ENCODE measurements around the gene CRISPLD2.
"Not testable (repeated sequence)": the region's sequence is repeated elsewhere in the genome, so short reads cannot be mapped to it uniquely, and the experiment has no call there.

Gene CRISPLD2

DNA sequence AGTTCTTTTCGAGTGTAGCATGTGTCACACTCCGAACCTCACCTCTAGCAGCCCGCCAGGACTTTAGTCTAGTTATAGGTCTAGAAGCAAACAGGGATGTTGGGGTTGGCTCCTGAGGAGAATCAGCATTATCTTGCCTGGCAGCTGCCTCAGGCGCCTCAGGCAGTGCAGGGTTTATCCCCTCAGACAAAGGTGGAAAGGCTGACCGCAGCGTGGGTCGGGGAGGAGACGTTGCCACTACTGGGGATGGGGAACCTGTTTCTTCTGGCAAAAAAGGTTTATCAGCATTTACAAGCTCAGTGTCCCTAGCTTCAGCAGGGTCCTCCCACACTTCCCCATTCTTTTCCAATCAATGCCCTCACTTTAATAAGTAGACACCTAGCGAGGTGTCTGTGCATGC lies 40.6 kb downstream of the CRISPLD2 start:
- H3K36me3 ChIP-seq (ENCODE audit: control insufficient read depth, insufficient read depth, low read length): no peaks in the 10 kb centered on the region
- H3K9me3 ChIP-seq (ENCODE audit: control insufficient read depth, low read length): peaks cover 14% of the 10 kb centered on the region
- no peak overlapping the region for H3K4me3 ChIP-seq (ENCODE audit: extremely low read depth, insufficient read depth, low read length, poor library complexity, severe bottlenecking)
- no peaks in the 10 kb centered on the region for H3K4me1 ChIP-seq (ENCODE audit: control insufficient read depth, insufficient read depth, low read length, poor library complexity, severe bottlenecking)
- no peak overlapping the region for H3K27ac ChIP-seq (ENCODE audit: low read depth, low read length, severe bottlenecking)
- WGBS, 2 experiments (ENCODE audit: insufficient coverage in 2 of 2): 79 to 93% methylated on average over 6 to 9 of the region's 9 CpGs

DNA sequence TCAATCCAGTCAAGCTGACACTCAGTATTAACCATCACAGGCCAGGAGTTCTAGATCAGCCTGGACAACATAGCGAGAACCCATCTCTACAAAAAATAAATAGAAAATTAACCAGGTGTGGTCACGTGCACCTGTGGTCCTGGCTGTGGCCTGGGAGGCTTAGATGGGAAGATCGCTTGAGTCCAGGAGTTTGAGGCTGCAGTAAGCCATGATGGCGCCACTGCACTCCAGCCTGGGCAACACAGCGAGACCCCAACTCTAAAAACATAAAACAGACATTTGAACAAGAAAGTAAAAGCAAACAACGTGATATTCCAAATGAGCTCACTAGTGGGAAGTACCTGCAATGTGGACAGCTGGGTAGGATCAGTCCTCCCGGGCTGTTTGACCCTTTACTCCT lies 41.9 kb downstream of the CRISPLD2 start:
- H3K36me3 ChIP-seq (ENCODE audit: control insufficient read depth, insufficient read depth, low read length): no peaks in the 10 kb centered on the region
- H3K9me3 ChIP-seq (ENCODE audit: control insufficient read depth, low read length): peaks cover 14% of the 10 kb centered on the region
- no peaks in the 10 kb centered on the region for H3K4me1 ChIP-seq (ENCODE audit: control insufficient read depth, insufficient read depth, low read length, poor library complexity, severe bottlenecking)
- 84 to 93% methylated on average over 3 to 7 of the region's 7 CpGs for WGBS, 2 experiments (ENCODE audit: insufficient coverage in 2 of 2)
- H3K4me3 ChIP-seq (ENCODE audit: extremely low read depth, insufficient read depth, low read length, poor library complexity, severe bottlenecking): no peak overlapping the region
- no peak overlapping the region for H3K27ac ChIP-seq (ENCODE audit: low read depth, low read length, severe bottlenecking)

DNA sequence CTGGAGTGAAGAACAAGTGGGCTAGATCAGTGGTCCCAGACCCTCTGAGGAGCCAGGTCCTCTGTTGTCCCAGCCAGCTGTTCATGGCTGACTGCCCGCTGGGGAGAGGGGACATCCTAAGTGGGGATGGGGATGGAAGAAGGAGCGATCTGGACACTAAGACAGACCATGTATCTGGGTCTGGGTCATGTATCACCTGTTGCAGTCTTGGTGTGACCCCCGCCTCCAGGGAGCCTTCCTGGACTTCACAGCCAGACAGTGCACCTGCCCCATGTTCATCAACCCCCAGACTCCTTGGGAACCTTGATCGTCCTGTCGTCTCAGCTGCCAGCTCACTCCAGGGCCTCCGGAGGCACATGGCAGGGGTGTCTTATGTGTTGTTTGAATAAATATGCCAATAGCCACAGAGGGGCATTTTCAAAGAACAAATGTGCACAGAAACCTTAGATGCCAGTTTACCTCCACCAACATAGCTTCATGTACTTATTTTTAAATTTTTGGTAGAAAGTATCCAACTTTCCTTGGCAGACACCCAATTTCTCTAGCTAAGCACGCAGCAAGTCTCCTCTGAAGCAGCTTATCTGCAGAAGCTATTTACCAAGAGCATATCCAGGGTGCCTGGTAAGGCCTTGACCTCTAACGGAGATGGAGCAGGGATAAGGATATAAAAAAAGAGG lies 43.2 kb downstream of the CRISPLD2 start:
- Histone ChIP-seq H3K27ac (ENCODE audit: low read depth, low read length, severe bottlenecking) (no peak overlapping the region), H3K36me3 (ENCODE audit: control insufficient read depth, insufficient read depth, low read length) (no peaks in the 10 kb centered on the region), H3K9me3 (ENCODE audit: control insufficient read depth, low read length) (peaks cover 14% of the 10 kb centered on the region), H3K4me3 (ENCODE audit: extremely low read depth, insufficient read depth, low read length, poor library complexity, severe bottlenecking) (no peak overlapping the region), H3K4me1 (ENCODE audit: control insufficient read depth, insufficient read depth, low read length, poor library complexity, severe bottlenecking) (no peaks in the 10 kb centered on the region)
- WGBS, 2 experiments (ENCODE audit: insufficient coverage in 2 of 2): 87 to 90% methylated on average over 2 to 3 of the region's 8 CpGs

DNA sequence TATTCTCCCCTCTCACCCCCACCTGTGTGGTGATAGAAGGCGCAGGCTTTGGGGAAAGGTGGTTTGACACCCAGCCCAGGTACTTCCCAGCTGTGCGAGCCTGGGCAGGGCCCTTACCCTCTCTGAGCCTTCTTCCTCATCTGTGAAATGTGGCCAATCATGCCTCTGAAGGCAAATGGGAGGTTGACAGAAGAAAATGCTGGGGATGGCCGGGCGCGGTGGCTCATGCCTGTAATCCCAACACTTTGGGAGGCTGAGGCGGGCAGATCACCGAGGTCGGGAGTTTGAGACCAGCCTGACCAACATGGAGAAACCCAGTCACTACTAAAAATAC lies 43.7 kb downstream of the CRISPLD2 start:
- no peaks in the 10 kb centered on the region for H3K36me3 ChIP-seq (ENCODE audit: control insufficient read depth, insufficient read depth, low read length)
- H3K9me3 ChIP-seq (ENCODE audit: control insufficient read depth, low read length): peaks cover 14% of the 10 kb centered on the region
- no peak overlapping the region for H3K4me3 ChIP-seq (ENCODE audit: extremely low read depth, insufficient read depth, low read length, poor library complexity, severe bottlenecking)
- 96 to 98% methylated on average over 5 to 6 of the region's 8 CpGs for WGBS, 2 experiments (ENCODE audit: insufficient coverage in 2 of 2)
- no peaks in the 10 kb centered on the region for H3K4me1 ChIP-seq (ENCODE audit: control insufficient read depth, insufficient read depth, low read length, poor library complexity, severe bottlenecking)
- H3K27ac ChIP-seq (ENCODE audit: low read depth, low read length, severe bottlenecking): no peak overlapping the region

DNA sequence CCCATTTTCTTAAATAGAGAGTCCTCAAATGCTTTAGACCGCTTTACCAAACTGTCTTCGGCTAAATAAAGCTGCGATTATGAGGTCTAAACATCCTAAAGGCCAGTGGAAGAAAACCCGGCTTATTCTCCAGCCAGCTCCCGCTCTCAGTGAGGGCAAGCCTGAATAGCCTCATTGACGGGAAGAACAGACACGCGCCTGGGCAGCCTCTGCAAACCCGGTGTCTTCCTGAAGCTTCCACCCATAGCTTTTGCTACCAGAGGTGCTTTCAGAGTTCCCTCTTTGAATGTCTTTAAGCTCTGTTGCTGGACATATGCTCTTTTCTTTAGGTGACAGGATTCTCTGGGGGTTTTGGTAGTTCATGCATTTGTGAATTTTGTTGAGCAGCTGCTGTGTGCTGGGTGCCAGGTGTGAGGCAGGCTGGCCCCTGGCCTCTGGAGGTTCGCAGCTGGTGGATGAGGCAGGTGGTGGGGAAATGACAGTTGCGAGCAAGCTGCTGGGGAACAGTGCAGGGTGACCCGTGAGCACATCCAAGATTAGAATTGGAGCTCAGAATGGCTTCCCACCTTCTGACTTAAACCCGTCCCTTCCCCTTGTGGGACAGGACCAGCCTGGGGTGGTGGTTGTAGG lies 44.7 kb downstream of the CRISPLD2 start:
- Histone ChIP-seq H3K9me3 (ENCODE audit: control insufficient read depth, low read length) (peaks cover 11% of the 10 kb centered on the region), H3K36me3 (ENCODE audit: control insufficient read depth, insufficient read depth, low read length) (no peaks in the 10 kb centered on the region), H3K27ac (ENCODE audit: low read depth, low read length, severe bottlenecking) (no peak overlapping the region), H3K4me1 (ENCODE audit: control insufficient read depth, insufficient read depth, low read length, poor library complexity, severe bottlenecking) (no peaks in the 10 kb centered on the region), H3K4me3 (ENCODE audit: extremely low read depth, insufficient read depth, low read length, poor library complexity, severe bottlenecking) (no peak overlapping the region)
- WGBS, 2 experiments (ENCODE audit: insufficient coverage in 2 of 2): 95 to 97% methylated on average over 10 to 11 of the region's 13 CpGs

DNA sequence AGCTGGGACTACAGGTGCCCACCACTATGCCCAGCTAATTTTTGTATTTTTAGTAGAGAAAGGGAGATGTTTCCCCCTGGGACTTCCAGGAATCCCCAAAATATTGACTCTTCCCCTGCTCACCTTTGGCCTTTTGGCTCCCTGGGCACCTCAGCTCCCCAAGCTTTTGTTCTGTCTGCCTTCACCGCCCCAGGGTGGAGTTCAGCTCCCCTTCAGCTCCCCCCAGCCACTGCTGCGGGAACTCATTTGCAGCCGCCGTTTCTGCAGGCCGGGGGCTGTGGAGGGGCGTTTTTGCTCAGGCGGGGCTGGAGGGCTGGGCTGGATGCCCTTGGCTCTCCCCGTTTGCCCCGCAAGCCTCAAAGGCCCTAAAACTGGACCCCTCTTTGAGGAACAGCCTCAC lies 47.9 kb downstream of the CRISPLD2 start:
- Histone ChIP-seq H3K27ac (ENCODE audit: low read depth, low read length, severe bottlenecking) (no peak overlapping the region), H3K36me3 (ENCODE audit: control insufficient read depth, insufficient read depth, low read length) (no peaks in the 10 kb centered on the region)
- WGBS, 2 experiments (ENCODE audit: insufficient coverage in 2 of 2): 80 to 81% methylated on average over 6 to 9 of the region's 9 CpGs

DNA sequence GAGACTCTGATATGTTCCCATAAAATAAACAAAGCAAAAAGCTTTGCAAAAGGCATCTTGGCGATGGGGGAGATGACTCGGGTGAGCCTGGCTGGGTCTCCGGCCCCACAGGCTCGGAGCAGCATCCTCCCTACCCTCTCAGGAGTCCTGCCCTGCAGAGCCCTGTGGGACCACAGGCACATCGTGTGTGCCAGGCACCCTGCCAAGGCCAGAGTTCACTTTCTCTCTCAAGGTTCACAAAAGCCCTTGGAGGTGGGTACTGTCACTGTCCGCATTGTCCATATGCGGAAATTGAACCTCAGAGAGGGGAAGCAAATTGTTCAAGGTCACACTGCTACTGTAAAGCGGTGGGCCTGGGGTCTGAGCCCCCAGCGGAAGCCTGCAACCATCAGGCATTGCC lies 48.5 kb downstream of the CRISPLD2 start:
- Histone ChIP-seq H3K4me1 (ENCODE audit: control insufficient read depth, insufficient read depth, low read length, poor library complexity, severe bottlenecking) (no peaks in the 10 kb centered on the region), H3K4me3 (ENCODE audit: extremely low read depth, insufficient read depth, low read length, poor library complexity, severe bottlenecking) (no peak overlapping the region), H3K9me3 (ENCODE audit: control insufficient read depth, low read length) (no peaks in the 10 kb centered on the region), H3K27ac (ENCODE audit: low read depth, low read length, severe bottlenecking) (no peak overlapping the region), H3K36me3 (ENCODE audit: control insufficient read depth, insufficient read depth, low read length) (no peaks in the 10 kb centered on the region)
- WGBS, 2 experiments (ENCODE audit: insufficient coverage in 2 of 2): 84 to 90% methylated on average over 7 to 9 of the region's 9 CpGs

More for the DNA sequence above, 47.9 kb downstream of the CRISPLD2 start:
- Histone ChIP-seq H3K4me3 (ENCODE audit: extremely low read depth, insufficient read depth, low read length, poor library complexity, severe bottlenecking) (no peak overlapping the region), H3K4me1 (ENCODE audit: control insufficient read depth, insufficient read depth, low read length, poor library complexity, severe bottlenecking) (no peaks in the 10 kb centered on the region), H3K9me3 (ENCODE audit: control insufficient read depth, low read length) (no peaks in the 10 kb centered on the region)

DNA sequence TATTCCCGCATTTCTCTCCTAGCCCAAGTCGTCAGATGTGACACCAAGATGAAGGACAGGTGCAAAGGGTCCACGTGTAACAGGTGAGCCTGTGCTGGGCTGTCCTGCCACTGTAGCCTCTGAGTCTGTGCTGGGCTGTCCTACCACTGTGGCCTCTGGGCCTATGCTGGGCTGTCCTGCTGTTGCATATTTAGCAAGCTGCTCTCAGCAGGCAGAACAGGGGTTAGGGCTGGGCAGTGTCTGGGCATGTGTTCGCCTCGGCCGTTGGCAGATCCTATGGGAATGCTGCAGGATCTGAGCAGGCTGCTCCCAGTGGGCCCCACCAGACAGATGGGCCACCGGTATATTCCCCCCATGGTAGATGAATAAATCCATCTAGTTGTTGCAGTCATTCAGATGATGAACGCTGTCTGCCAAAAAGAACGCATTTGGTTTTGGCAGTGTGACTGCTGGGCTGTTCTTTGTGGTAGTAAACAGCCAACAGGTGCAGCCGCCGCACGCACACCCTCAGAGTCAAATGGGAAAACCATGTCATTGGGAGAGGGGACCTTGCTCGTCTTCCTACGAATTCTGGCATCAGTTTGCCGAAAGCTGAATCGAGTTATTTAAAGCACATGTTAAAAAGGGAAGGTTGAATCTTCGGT lies 49.2 kb downstream of the CRISPLD2 start:
- Histone ChIP-seq H3K27ac (ENCODE audit: low read depth, low read length, severe bottlenecking) (no peak overlapping the region), H3K4me1 (ENCODE audit: control insufficient read depth, insufficient read depth, low read length, poor library complexity, severe bottlenecking) (no peaks in the 10 kb centered on the region)

DNA sequence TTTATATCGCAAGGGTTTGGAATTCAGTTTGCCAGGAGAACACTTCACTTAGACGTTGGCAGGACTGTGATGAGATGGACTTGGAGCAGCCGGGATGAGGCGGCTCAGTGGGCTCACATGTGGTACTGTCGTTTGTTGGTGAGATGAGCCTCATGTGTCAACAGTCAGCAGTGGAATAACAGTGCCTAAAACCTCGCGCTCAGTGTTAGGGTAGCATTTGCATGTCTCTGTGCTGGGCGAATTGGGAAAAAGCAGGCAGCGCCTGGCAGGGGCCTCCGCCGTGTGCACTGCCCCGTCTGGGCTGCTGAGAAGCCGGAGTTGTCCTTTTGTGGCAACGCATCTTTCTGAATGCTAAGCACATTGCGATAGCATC lies 49.7 kb downstream of the CRISPLD2 start:
- WGBS, 2 experiments (ENCODE audit: insufficient coverage in 2 of 2): 89 to 91% methylated on average over 15 of the region's 15 CpGs
- Histone ChIP-seq H3K36me3 (ENCODE audit: control insufficient read depth, insufficient read depth, low read length) (no peaks in the 10 kb centered on the region), H3K9me3 (ENCODE audit: control insufficient read depth, low read length) (no peaks in the 10 kb centered on the region), H3K4me3 (ENCODE audit: extremely low read depth, insufficient read depth, low read length, poor library complexity, severe bottlenecking) (no peak overlapping the region), H3K27ac (ENCODE audit: low read depth, low read length, severe bottlenecking) (no peak overlapping the region), H3K4me1 (ENCODE audit: control insufficient read depth, insufficient read depth, low read length, poor library complexity, severe bottlenecking) (no peaks in the 10 kb centered on the region)

More for the DNA sequence above, 49.2 kb downstream of the CRISPLD2 start:
- 92% methylated on average over 14 to 17 of the region's 17 CpGs for WGBS, 2 experiments (ENCODE audit: insufficient coverage in 2 of 2)
- Histone ChIP-seq H3K4me3 (ENCODE audit: extremely low read depth, insufficient read depth, low read length, poor library complexity, severe bottlenecking) (no peak overlapping the region), H3K9me3 (ENCODE audit: control insufficient read depth, low read length) (no peaks in the 10 kb centered on the region), H3K36me3 (ENCODE audit: control insufficient read depth, insufficient read depth, low read length) (no peaks in the 10 kb centered on the region)

DNA sequence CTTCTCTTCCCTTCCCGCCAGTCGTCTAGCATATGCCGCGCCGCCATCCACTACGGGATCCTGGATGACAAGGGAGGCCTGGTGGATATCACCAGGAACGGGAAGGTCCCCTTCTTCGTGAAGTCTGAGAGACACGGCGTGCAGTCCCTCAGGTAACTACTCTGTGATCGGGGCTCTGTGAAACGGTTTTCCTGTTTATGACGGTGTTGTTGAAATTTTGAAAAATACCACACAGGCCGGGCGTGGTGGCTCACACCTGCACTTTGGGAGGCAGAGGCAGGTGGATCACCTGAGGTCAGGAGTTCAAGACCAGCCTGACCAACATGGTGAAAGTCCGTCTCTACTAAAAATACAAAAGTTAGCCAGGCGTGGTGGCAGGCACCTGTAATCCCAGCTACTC lies 53.2 kb downstream of the CRISPLD2 start:
- 96 to 98% methylated on average over 10 to 17 of the region's 17 CpGs for WGBS, 2 experiments (ENCODE audit: insufficient coverage in 2 of 2)
- not testable (repeated sequence) for H3K4me3 ChIP-seq (ENCODE audit: extremely low read depth, insufficient read depth, low read length, poor library complexity, severe bottlenecking); H3K36me3 ChIP-seq (ENCODE audit: control insufficient read depth, insufficient read depth, low read length); H3K27ac ChIP-seq (ENCODE audit: low read depth, low read length, severe bottlenecking); H3K4me1 ChIP-seq (ENCODE audit: control insufficient read depth, insufficient read depth, low read length, poor library complexity, severe bottlenecking); H3K9me3 ChIP-seq (ENCODE audit: control insufficient read depth, low read length)

DNA sequence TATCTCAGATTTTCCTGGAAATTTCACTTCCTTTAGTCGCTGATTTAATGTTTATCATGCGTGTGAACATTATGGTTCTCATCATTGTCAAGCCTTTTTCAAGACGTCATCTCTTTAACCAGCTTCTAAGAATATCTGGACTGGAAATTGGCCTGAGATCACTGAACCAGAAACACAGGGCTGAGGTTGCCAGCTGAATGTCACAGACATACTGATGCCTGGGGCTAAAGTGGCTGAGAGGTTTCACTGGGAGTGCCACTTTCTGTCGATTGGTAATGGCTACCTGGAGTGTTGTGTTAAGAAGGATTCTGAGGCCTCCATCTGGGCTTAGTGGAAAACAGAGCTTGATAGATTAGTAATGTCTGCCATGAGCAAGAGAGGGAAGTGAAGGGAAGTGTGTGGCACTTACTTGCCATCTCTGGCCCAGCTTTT lies 54.2 kb downstream of the CRISPLD2 start:
- WGBS, 2 experiments (ENCODE audit: insufficient coverage in 2 of 2): 97 to 98% methylated on average over 2 to 4 of the region's 4 CpGs
- H3K27ac ChIP-seq (ENCODE audit: low read depth, low read length, severe bottlenecking): no peak overlapping the region

More for the DNA sequence above, 54.2 kb downstream of the CRISPLD2 start:
- Histone ChIP-seq H3K4me1 (ENCODE audit: control insufficient read depth, insufficient read depth, low read length, poor library complexity, severe bottlenecking) (no peaks in the 10 kb centered on the region), H3K36me3 (ENCODE audit: control insufficient read depth, insufficient read depth, low read length) (no peaks in the 10 kb centered on the region), H3K9me3 (ENCODE audit: control insufficient read depth, low read length) (no peaks in the 10 kb centered on the region), H3K4me3 (ENCODE audit: extremely low read depth, insufficient read depth, low read length, poor library complexity, severe bottlenecking) (no peak overlapping the region)
